GM18870 (cell line): Measurements from ENCODE around the gene FHIP1B.

ENCODE experiments used
- ATAC-seq: cut with Tn5 transposase; IDR thresholded peaks from one replicate; pipeline ENCODE4 v1.9.1; 2021; ENCODE audit warnings: moderate library complexity; ENCODE audit not compliant: unreplicated experiment

Gene FHIP1B

DNA sequence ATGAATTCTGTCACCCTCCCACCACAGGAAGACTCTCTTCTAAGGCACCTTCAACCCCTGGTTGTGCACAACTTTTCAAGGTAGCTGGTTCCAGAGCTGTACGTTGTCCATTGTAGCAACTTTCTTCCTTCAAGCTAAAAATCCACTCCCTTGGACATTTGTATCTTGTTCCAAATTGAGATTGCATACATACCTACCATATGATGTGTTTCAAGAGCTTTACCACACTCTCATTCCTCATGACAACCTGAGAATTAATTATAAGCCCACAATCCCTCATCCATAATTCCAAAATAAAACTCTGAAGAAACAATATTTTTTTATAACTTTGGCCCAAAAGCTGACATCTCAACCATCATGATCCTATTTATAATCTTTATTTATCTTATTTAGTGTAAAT, 32.4 kb downstream of the FHIP1B start:
- ATAC-seq = no peak

DNA sequence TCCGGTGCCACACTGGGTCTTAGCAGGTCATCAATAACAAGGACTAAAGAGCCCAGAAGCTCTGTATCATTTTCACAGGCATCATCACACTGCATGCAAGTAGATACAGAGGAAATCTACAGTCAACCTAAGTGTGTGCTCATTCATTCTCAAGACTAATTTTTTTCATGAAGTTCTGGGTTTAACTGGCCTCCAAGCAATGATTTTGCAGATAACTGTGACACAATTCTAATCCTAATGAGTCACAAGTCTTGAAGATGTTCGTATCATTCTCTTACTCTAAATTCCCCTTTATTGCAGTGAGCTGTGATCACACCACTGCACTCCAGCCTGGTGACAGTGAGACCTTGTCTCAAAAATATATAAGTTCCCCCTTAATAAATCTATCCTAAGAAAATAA, 33.0 kb downstream of the FHIP1B start:
- no peak for ATAC-seq

DNA sequence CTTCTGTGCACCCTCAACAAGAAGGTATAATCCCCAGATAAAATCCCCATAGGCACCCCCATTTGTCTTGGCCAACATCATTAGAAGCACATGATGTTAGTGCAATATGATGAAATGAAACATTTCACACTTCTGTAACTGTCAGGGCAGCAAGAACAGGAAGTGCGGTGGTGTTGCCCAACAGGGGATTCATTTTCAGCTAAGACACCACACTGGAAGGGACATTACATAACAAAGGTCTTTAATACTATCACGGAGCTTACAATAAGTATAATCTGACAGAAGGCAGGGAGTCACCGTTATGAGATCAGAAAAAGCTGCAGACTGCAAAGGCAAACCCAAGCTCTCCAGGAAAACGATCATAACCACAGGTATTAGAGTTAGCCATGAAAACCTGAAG, 33.5 kb downstream of the FHIP1B start:
- ATAC-seq = no peak

DNA sequence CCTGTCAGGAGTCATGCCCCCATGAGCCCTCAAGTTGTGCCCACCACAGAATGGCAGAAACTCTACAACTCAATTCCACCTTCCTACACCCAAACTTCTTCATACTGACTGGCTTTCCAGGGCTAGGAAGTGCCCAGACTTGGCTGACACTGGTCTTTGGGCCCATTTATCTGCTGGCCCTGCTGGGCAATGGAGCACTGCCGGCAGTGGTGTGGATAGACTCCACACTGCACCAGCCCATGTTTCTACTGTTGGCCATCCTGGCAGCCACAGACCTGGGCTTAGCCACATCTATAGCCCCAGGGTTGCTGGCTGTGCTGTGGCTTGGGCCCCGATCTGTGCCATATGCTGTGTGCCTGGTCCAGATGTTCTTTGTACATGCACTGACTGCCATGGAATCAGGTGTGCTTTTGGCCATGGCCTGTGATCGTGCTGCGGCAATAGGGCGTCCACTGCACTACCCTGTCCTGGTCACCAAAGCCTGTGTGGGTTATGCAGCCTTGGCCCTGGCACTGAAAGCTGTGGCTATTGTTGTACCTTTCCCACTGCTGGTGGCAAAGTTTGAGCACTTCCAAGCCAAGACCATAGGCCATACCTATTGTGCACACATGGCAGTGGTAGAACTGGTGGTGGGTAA, 35.1 kb downstream of the FHIP1B start, which contains the start of gene OR52W1:
OR52W1 (plus strand) TSS at position 51 of the 637 bp plus-strand sequence; CDS start at position 51, 0 bp downstream.
- ATAC-seq = no peak

DNA sequence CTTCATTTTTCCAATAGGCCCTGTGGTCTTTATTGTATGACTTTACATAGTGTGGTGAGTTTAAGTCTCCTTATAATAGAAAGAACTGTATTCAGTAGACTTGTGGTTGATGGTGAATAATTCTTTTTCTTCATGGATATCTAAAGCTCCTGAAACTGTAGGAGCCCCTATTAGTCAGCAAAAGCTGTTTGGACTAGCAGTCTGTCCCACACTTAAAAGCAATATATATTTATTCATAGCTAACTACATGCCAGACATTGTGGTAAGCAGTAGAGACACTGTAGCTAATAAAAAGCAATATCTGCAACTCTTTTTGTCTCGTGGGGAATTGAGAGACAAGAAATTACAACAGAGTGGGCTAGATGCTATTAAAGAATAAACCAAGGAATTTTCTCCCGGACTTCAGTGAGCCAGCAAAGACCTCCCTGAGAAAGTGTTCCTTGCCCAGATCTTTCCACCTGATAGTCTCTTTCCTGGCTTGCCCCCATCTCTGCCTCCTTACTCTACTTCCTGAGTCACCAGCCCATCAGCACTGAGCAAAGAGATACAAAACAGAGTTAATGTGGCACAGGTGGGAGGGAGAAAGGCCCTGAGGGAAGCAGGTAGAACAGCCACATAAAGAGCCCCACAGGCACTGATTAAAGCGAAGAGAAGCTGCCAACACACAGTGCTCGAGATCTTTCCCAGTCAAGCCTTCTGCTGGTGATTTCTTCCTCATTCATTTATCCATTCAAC, 36.8 kb downstream of the FHIP1B start:
- ATAC-seq = no peak

DNA sequence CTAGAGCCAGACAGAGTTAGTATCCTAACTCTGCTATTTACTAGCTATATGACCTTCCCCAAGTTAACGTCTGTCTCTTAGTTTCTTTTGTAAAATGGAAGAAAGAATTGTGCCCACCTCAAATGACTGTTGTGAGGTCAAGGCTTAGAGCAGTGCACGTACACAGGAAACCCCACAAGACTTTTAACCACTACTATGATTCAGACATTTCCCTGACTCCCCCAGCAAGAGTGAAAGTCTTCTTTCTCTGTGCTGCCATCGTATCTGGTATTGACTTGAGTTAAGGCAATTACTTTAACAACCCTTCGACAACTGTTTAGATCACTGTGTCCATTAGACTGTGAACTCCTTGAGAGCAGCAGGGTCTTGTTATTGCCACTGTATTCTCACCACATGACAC, 38.0 kb downstream of the FHIP1B start:
- no peak for ATAC-seq

DNA sequence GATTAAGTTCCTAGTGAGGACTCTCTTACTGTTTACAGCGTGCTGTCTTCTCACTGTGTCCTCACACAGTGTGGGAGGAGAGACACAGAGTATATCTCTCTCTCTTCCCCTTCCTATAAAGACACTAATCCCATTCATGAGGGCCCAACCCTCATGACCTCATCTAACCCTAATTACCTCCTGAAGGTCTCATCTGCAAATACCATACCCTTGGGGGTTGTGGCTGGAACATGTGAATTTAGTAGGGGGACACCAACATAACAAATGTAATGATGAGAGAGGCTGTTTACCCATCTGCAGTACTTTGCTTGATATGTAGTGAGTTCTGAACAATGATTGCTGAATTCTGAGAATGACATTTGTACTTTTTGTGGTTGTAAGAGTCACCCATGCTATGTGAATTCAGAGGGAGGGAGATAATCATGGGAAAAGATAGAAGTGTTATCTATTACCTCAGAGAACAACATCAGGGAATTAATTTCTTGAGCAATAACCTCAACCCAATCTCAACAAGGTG, 40.3 kb downstream of the FHIP1B start:
- no peak for ATAC-seq

DNA sequence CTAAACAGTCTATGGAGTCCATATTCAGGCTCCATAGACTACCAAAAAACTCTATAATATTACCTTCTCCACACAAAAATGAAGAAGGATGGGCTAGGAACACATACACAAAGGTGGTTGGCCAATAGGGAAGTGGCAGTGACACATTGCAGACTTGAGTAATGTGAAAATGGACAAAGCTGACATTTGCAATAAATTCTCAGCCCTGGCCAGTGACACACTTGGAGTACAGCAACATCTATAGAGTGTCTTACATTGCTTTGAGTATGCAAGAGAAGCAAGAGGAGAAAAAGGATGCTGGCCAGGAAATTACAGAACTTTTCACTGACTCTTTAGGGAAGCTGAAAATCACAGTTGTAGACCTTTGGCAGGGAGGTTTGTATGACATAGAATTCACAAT, 42.7 kb downstream of the FHIP1B start:
- ATAC-seq = no peak

DNA sequence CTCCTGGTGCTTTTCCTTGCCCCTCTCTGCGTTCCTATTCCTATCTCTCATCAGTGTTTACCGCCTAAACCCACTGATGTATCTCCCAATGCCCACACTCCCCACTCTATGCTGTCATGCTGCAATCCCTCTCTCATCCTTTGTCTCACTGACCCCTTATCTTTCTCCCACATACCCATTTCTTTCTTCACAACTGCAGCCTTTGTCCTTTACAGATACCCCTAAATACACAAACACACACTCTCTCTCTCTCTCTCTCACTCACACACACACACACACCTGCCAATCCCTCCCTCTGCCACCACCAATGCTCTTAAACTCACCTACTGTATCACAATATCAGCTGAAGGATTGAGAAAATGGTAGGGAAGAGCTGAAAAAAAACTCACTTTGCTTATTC, 59.0 kb downstream of the FHIP1B start:
- ATAC-seq = no peak

DNA sequence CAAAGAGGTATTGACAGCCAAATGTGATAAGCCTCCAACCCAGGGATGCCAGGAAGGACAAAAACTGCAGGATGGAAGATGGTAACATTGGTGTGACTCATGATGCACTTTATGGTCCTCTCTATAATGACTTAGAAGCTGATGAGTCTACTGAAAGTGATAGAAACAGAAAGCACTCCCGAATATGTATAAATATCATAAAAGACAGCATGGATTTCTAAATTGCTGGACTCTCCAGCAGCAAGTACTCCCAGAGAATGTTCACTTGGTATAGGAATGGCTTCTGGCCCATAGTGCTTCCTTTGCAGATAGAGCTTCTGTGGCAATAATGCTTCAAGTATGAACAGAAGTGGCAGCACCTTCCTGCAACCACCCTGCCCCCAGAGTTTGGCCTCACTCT, 64.2 kb downstream of the FHIP1B start, which contains the start of gene OR52B2:
OR52B2 (minus strand) TSS at position 101 of the 400 bp plus-strand sequence; CDS start at position 101, 0 bp downstream.
- no peak for ATAC-seq
